NCI-H1092 (cell line): ENCODE data around the gene FBXO36.
"Not testable (repeated sequence)": the region's sequence is repeated elsewhere in the genome, so short reads cannot be mapped to it uniquely, and the experiment has no call there.

ENCODE experiments used
- DNase-seq: peaks from one replicate; lab custom pipeline; 2025; lab: John Stamatoyannopoulos, UW

Gene FBXO36

GRCh38 chr2:229910832-229911412, 11.4 kb upstream of the FBXO36 start:
- DNase-seq = no peak

GRCh38 chr2:229914171-229914570, 8.1 kb upstream of the FBXO36 start:
- DNase-seq = no peak

- no peak for DNase-seq
Observed at GRCh38 chr2:229917793-229918192, 4.5 kb upstream of the FBXO36 start.

GRCh38 chr2:229920011-229920641, 2.2 kb upstream of the FBXO36 start:
- DNase-seq = no peak

GRCh38 chr2:229921101-229921891, 1.0 kb upstream of the FBXO36 start:
- DNase-seq = peak; percentile 37

- peak; percentile 80 for DNase-seq
Observed at GRCh38 chr2:229921892-229922448, 333 bp upstream of the FBXO36 start, which contains the start of gene TRIP12. Gene TRIP12, minus strand, starts transcription at chr2:229922009. Its CDS starts 41,930 bp downstream, at chr2:229880079.

- not testable (repeated sequence) for DNase-seq
Observed at GRCh38 chr2:229924541-229924940, 2.2 kb downstream of the FBXO36 start.

GRCh38 chr2:229925201-229925600, 2.9 kb downstream of the FBXO36 start:
- no peak for DNase-seq

GRCh38 chr2:229927817-229928321, 5.6 kb downstream of the FBXO36 start:
- no peak for DNase-seq

- DNase-seq = no peak
Observed at GRCh38 chr2:229930656-229931055, 8.4 kb downstream of the FBXO36 start.

GRCh38 chr2:229931241-229931640, 8.9 kb downstream of the FBXO36 start:
- DNase-seq = no peak

- no peak for DNase-seq
Observed at GRCh38 chr2:229937537-229937936, 15.2 kb downstream of the FBXO36 start.

- DNase-seq = no peak
Observed at GRCh38 chr2:229942671-229943070, 20.4 kb downstream of the FBXO36 start.

- DNase-seq = no peak
Observed at GRCh38 chr2:229943171-229943570, 20.9 kb downstream of the FBXO36 start.

GRCh38 chr2:229943770-229944449, 21.6 kb downstream of the FBXO36 start:
- no peak for DNase-seq

GRCh38 chr2:229945975-229946374, 23.7 kb downstream of the FBXO36 start:
- no peak for DNase-seq

GRCh38 chr2:229947544-229947943, 25.2 kb downstream of the FBXO36 start:
- no peak for DNase-seq

GRCh38 chr2:229952256-229952835, 30.0 kb downstream of the FBXO36 start:
- DNase-seq = no peak

- DNase-seq = no peak
Observed at GRCh38 chr2:229955663-229956062, 33.4 kb downstream of the FBXO36 start.

- DNase-seq = no peak
Observed at GRCh38 chr2:229956491-229956890, 34.2 kb downstream of the FBXO36 start.

GRCh38 chr2:229963596-229963995, 41.3 kb downstream of the FBXO36 start:
- DNase-seq = not testable (repeated sequence)

GRCh38 chr2:229969921-229970320, 47.6 kb downstream of the FBXO36 start:
- DNase-seq = no peak
